Panc1 (cell line): Measurements from ENCODE around the gene NPAS3. TPM values are rescaled to one million over a fixed set of nuclear protein-coding genes. Genes with fewer than 3 reads are reported as not detected.

Experiments used
- ATAC-seq: fragments of 200-7000 bp; cut with Tn5 transposase; 2 replicates; pipeline ENCODE4 v1.9.1; 2020; ENCODE audit warnings: mild to moderate bottlenecking, moderate library complexity
- BruUV-seq: library from RNA; stranded (reverse); fragments of 400-500 nt; replicated peaks from 2 replicates; lab custom pipeline; 2021; lab: Mats Ljungman, UMichigan
- CTCF ChIA-PET: fragments of 300-600 bp; sonication (Branson Sonifier 250); formaldehyde crosslinking; loops from one replicate; lab custom pipeline; 2022; ENCODE audit warnings: antibody characterized with exemption; lab: Charles Lee
- POLR2A ChIA-PET: fragments of 300-600 bp; sonication (Branson Sonifier 250); formaldehyde crosslinking; loops from one replicate; lab custom pipeline; 2022; ENCODE audit warnings: antibody characterized with exemption; lab: Charles Lee
- DNase-seq: peaks from one replicate; pipeline ENCODE4 v3.0.0-alpha.2; 2010; ENCODE audit warnings: low read depth, low spot score
- H3K27ac ChIP-seq: 2 replicates; pipeline ENCODE4 v1.5.1; 2011; ENCODE audit warnings: mild to moderate bottlenecking, low read length, inconsistent platforms
- H3K27me3 ChIP-seq: fragments of 200-500 bp; sonication (Bioruptor generic); 2 replicates; pipeline ENCODE4 v1.6.0; 2014; ENCODE audit warnings: low read length, inconsistent platforms; ENCODE audit not compliant: control insufficient read depth, insufficient read depth
- H3K36me3 ChIP-seq: fragments of 200-500 bp; sonication (Bioruptor generic); 2 replicates; pipeline ENCODE4 v1.5.1; 2014; ENCODE audit warnings: inconsistent platforms, mild to moderate bottlenecking, low read length, moderate library complexity; ENCODE audit not compliant: control insufficient read depth, insufficient read depth
- H3K4me1 ChIP-seq: 2 replicates; pipeline ENCODE4 v1.5.1; 2011; ENCODE audit warnings: inconsistent platforms, mild to moderate bottlenecking, low read length, moderate library complexity; ENCODE audit not compliant: control insufficient read depth, insufficient read depth
- H3K4me3 ChIP-seq, 2 experiments: 2 replicates each; pipeline ENCODE4 v1.5.1; 2011 to 2012; ENCODE audit warnings: low read depth in 2 of 2, low read length in 2 of 2, mild to moderate bottlenecking in 2 of 2, inconsistent platforms in 1 of 2, moderate library complexity in 1 of 2
- H3K9me3 ChIP-seq: fragments of 200-500 bp; sonication (Bioruptor generic); 2 replicates; pipeline ENCODE4 v1.5.1; 2014; ENCODE audit warnings: low read depth, mild to moderate bottlenecking, inconsistent platforms, low read length, moderate library complexity; ENCODE audit not compliant: control insufficient read depth, insufficient read depth
- POLR2AphosphoS5 ChIP-seq: IDR thresholded peaks from 2 replicates; pipeline ENCODE4 v1.6.1; 2012; ENCODE audit warnings: mild to moderate bottlenecking, low read depth, low read length, moderate library complexity
- SIN3A ChIP-seq: IDR thresholded peaks from 2 replicates; pipeline ENCODE4 v1.6.1; 2012; ENCODE audit warnings: low read depth, mild to moderate bottlenecking, low read length, moderate library complexity, borderline replicate concordance; ENCODE audit not compliant: insufficient read depth
- TCF7L2 ChIP-seq: IDR thresholded peaks from 2 replicates; pipeline ENCODE4 v1.6.1; 2011; ENCODE audit warnings: mild to moderate bottlenecking, low read depth, low read length, inconsistent platforms
- in situ Hi-C: cut with HindIII; loops from 2 replicates; pipeline ENCODE4 v1.10.0; 2016; ENCODE audit warnings: low sequenced_read_pairs, low pct_unique_long_range_greater_than_20kb
- intact Hi-C: fragments of 100-400 bp; cut with micrococcal nuclease; formaldehyde crosslinking; loops from one replicate; pipeline ENCODE4 v1.10.0; 2022; ENCODE audit not compliant: unreplicated experiment
- total RNA-seq: library from RNA; stranded (reverse); gene quantifications from one replicate; pipeline ENCODE4 v1.2.1, GENCODE V29; 2021; ENCODE audit not compliant: unreplicated experiment
- TF ChIP-seq, protein P1 (sequence below): fragments of 450-650 bp; IDR thresholded peaks from 2 replicates; pipeline ENCODE4 v1.5.1; 2017; ENCODE audit warnings: mild to moderate bottlenecking
- TF ChIP-seq, protein P2 (sequence below), 2 experiments: IDR thresholded peaks; 2 replicates each; pipeline ENCODE4 v1.6.1; 2011 to 2012; ENCODE audit warnings: low read depth in 2 of 2, control low read depth in 1 of 2, low read length in 1 of 2, mild to moderate bottlenecking in 1 of 2, moderate library complexity in 1 of 2; ENCODE audit not compliant: insufficient read depth in 1 of 2

The NPAS3 gene
- total RNA-seq, 1 experiment from 2014 or later, result 0.23 TPM

DNA sequence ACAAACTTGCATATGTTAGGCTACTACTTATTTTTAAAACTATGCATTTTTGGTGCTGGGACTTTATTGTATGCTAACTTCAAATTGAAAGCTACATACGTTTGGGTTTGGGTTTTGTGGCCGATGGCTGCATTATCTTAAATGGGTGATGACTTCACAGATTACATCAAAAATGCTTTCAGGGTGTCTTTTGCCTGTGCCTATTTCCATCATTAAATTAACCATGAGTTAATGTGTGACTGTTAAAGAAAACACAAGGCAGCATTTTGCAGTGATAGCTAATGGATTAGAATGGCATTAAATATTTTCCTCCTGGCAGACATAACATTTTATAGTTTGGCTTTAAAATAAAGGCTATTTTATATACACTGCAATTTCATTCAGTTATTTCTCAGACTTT lies 659.9 kb downstream of the NPAS3 start:
- TF ChIP-seq, protein P1, sequence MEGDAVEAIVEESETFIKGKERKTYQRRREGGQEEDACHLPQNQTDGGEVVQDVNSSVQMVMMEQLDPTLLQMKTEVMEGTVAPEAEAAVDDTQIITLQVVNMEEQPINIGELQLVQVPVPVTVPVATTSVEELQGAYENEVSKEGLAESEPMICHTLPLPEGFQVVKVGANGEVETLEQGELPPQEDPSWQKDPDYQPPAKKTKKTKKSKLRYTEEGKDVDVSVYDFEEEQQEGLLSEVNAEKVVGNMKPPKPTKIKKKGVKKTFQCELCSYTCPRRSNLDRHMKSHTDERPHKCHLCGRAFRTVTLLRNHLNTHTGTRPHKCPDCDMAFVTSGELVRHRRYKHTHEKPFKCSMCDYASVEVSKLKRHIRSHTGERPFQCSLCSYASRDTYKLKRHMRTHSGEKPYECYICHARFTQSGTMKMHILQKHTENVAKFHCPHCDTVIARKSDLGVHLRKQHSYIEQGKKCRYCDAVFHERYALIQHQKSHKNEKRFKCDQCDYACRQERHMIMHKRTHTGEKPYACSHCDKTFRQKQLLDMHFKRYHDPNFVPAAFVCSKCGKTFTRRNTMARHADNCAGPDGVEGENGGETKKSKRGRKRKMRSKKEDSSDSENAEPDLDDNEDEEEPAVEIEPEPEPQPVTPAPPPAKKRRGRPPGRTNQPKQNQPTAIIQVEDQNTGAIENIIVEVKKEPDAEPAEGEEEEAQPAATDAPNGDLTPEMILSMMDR, result no peak
- no peak for TF ChIP-seq POLR2AphosphoS5
- TF ChIP-seq, protein P2, sequence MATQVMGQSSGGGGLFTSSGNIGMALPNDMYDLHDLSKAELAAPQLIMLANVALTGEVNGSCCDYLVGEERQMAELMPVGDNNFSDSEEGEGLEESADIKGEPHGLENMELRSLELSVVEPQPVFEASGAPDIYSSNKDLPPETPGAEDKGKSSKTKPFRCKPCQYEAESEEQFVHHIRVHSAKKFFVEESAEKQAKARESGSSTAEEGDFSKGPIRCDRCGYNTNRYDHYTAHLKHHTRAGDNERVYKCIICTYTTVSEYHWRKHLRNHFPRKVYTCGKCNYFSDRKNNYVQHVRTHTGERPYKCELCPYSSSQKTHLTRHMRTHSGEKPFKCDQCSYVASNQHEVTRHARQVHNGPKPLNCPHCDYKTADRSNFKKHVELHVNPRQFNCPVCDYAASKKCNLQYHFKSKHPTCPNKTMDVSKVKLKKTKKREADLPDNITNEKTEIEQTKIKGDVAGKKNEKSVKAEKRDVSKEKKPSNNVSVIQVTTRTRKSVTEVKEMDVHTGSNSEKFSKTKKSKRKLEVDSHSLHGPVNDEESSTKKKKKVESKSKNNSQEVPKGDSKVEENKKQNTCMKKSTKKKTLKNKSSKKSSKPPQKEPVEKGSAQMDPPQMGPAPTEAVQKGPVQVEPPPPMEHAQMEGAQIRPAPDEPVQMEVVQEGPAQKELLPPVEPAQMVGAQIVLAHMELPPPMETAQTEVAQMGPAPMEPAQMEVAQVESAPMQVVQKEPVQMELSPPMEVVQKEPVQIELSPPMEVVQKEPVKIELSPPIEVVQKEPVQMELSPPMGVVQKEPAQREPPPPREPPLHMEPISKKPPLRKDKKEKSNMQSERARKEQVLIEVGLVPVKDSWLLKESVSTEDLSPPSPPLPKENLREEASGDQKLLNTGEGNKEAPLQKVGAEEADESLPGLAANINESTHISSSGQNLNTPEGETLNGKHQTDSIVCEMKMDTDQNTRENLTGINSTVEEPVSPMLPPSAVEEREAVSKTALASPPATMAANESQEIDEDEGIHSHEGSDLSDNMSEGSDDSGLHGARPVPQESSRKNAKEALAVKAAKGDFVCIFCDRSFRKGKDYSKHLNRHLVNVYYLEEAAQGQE (IDR thresholded peaks at IDR 0.05; ENCODE audit: insufficient read depth in 1 of 2, low read depth in 2 of 2, low read length in 1 of 2), result no peak
- no peak for TF ChIP-seq SIN3A
- no peak for TF ChIP-seq TCF7L2
- ATAC-seq (no peak), DNase-seq (no peak)
- intact Hi-C loops (no loop called here), in situ Hi-C loops (no loop called here)
- Histone ChIP-seq H3K27me3 (no peaks in the 10 kb centered on the region), H3K9me3 (no peaks in the 10 kb centered on the region), H3K4me1 (no peaks in the 10 kb centered on the region), H3K27ac (no peak overlapping the region), H3K4me3 (no peak overlapping the region), H3K36me3 (no peaks in the 10 kb centered on the region)
- ChIA-PET CTCF (no interaction called here), POLR2A (no interaction called here)
- no TSS peak for BruUV-seq

DNA sequence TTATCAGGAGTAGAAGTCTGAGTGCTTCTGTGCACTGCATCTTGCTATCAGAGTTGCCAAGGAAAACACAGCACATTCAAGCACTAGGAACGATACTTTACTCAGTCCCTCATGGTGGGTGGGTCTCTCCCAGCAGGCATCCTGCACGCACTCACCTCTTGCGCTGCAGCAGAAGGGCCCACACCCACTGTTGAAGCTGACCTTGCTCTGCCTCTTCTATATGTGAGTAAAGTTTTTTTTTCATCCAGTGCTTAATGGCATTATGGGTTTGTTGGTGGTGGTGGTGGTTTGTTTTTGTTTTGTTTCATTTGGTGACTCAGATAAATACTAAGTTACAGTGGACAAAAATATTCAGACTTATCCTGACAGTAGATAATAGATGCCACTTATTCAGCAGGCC lies 663.7 kb downstream of the NPAS3 start:
- no peaks in the 10 kb centered on the region for H3K36me3 ChIP-seq
- intact Hi-C loops (no loop called here), in situ Hi-C loops (no loop called here)
- CTCF ChIA-PET, result no interaction called here
- no peaks in the 10 kb centered on the region for H3K27me3 ChIP-seq
- DNase-seq (no peak), ATAC-seq (no peak)
- H3K4me1 ChIP-seq, result no peaks in the 10 kb centered on the region
- no peak overlapping the region for H3K4me3 ChIP-seq
- TF ChIP-seq, protein P2 (IDR thresholded peaks at IDR 0.05; ENCODE audit: insufficient read depth in 1 of 2, low read depth in 2 of 2, low read length in 1 of 2), result no peak
- TF ChIP-seq, protein P1, result no peak
- TF ChIP-seq TCF7L2 (no peak), POLR2AphosphoS5 (no peak), SIN3A (no peak)
- BruUV-seq, result no TSS peak
- POLR2A ChIA-PET, result no interaction called here
- H3K27ac ChIP-seq, result no peak overlapping the region
- no peaks in the 10 kb centered on the region for H3K9me3 ChIP-seq
